Upper lobe of left lung (tissue), 6 donors: ENCODE results near the gene FBLN7. TPM values are rescaled to one million over a fixed set of nuclear protein-coding genes. Genes with fewer than 3 reads are reported as not detected.

Source experiments
- ATAC-seq, 2 donors: fragments of 200-7000 bp; cut with Tn5 transposase; one replicate each; pipeline ENCODE4 v1.9.1; 2022; ENCODE audit warnings: mild to moderate bottlenecking in 2 of 2, moderate library complexity in 2 of 2; ENCODE audit not compliant: low FRiP score in 2 of 2
- DNase-seq, 2 donors: peaks; one replicate each; pipeline ENCODE4 v3.0.0-alpha.2; 2019 to 2020
- H3K27ac ChIP-seq, 4 donors: fragments of 200-600 bp; sonication (generic); one replicate each; pipeline ENCODE4 v1.5.1; 2016 to 2019
- H3K27me3 ChIP-seq, 4 donors: fragments of 200-600 bp; sonication (generic); one replicate each; pipeline ENCODE4 v1.5.1; 2017 to 2019
- H3K36me3 ChIP-seq, 4 donors: fragments of 200-600 bp; sonication (generic); one replicate each; pipeline ENCODE4 v1.5.1; 2016 to 2019
- H3K4me1 ChIP-seq, 4 donors: fragments of 200-600 bp; sonication (generic); one replicate each; pipeline ENCODE4 v1.5.1; 2018 to 2019
- H3K4me3 ChIP-seq, 4 donors: fragments of 200-600 bp; sonication (generic); one replicate each; pipeline ENCODE4 v1.5.1; 2017 to 2019; ENCODE audit warnings: mild to moderate bottlenecking in 2 of 4, moderate library complexity in 1 of 4
- H3K9me3 ChIP-seq, 4 donors: fragments of 200-600 bp; sonication (generic); one replicate each; pipeline ENCODE4 v1.5.1; 2018 to 2019
- EP300 ChIP-seq, 4 donors: sonication (generic); formaldehyde crosslinking; IDR thresholded peaks; one replicate each; pipeline ENCODE4 v1.5.1; 2017; ENCODE audit warnings: antibody characterized with exemption in 4 of 4, control low read depth in 2 of 4
- POLR2A ChIP-seq, 4 donors: fragments of 450-650 bp; IDR thresholded peaks; one replicate each; pipeline ENCODE4 v1.5.1; 2016 to 2017; ENCODE audit warnings: antibody characterized with exemption in 4 of 4, mild to moderate bottlenecking in 2 of 4
- POLR2AphosphoS5 ChIP-seq, 2 donors: sonication (generic); formaldehyde crosslinking; IDR thresholded peaks; one replicate each; pipeline ENCODE4 v1.5.1; 2017; ENCODE audit warnings: antibody characterized with exemption in 2 of 2
- WGBS, 2 donors: methylation state at CpG; one replicate each; pipeline ENCODE4 v1.1.5; 2017 to 2018; 5-methylcytosine and 5-hydroxymethylcytosine counted together
- total RNA-seq, 6 donors: library from RNA; depleted of rRNA in 4 of 6; stranded (reverse); fragments of >200 nt in 4 of 6; gene quantifications; one replicate each; pipeline versions ENCODE4 v1.1.0 to v1.2.1, GENCODE V29; 2016 to 2021
- TF ChIP-seq, protein P1 (sequence below), 6 experiments: fragments of 450-650 bp in 4 of 6; fragments of 200-600 bp in 2 of 6; sonication (generic) in 2 of 6; IDR thresholded peaks; one replicate each; pipeline ENCODE4 v1.5.1; 2016 to 2019; ENCODE audit warnings: antibody characterized with exemption in 6 of 6
- donor health status: DM: no; HTN: no; CAD: no; lungs with moderate emphysema.
- donor health status: DM: no; HTN: yes; CAD: no; lungs with severe emphysema.

FBLN7 gene
- total RNA-seq, 6 donors from 2014 or later = 2.0 to 6.9 (median 4.0) TPM; not detected in 1

DNA sequence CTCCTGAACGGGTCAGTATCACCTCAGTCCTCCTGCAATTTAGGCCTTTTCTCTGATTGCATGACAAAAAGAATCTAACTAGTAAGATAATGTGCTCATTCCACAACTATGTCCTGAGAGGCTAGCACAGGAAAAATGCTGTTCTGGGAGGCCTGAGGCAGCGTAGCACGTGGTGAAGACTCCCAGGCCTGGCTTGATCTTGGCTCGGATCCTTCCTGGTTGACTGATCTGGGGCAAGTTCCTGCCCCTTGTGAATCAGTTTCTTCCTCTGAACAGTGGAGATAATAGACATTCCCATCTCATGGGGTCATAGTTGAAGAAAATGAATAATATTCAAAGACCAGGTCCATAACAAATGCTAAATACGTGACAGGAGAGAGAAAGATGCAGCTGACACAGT, 12.3 kb downstream of the FBLN7 start:
- H3K4me1 ChIP-seq = peaks cover under 1 to 2% (median 1%) of the 10 kb centered on the region in 4 donors
- no peaks in the 10 kb centered on the region for H3K27me3 ChIP-seq
- ATAC-seq (peak in 1 of 2 donors; percentile 84), DNase-seq (no peak)
- no peak overlapping the region for H3K4me3 ChIP-seq
- no peak for TF ChIP-seq POLR2A (IDR thresholded peaks at IDR 0.05)
- TF ChIP-seq, protein P1, sequence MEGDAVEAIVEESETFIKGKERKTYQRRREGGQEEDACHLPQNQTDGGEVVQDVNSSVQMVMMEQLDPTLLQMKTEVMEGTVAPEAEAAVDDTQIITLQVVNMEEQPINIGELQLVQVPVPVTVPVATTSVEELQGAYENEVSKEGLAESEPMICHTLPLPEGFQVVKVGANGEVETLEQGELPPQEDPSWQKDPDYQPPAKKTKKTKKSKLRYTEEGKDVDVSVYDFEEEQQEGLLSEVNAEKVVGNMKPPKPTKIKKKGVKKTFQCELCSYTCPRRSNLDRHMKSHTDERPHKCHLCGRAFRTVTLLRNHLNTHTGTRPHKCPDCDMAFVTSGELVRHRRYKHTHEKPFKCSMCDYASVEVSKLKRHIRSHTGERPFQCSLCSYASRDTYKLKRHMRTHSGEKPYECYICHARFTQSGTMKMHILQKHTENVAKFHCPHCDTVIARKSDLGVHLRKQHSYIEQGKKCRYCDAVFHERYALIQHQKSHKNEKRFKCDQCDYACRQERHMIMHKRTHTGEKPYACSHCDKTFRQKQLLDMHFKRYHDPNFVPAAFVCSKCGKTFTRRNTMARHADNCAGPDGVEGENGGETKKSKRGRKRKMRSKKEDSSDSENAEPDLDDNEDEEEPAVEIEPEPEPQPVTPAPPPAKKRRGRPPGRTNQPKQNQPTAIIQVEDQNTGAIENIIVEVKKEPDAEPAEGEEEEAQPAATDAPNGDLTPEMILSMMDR (IDR thresholded peaks at IDR 0.05) = no peak
- no peak for TF ChIP-seq POLR2AphosphoS5 (IDR thresholded peaks at IDR 0.05)
- TF ChIP-seq EP300 (IDR thresholded peaks at IDR 0.05) = no peak
- no peaks in the 10 kb centered on the region for H3K36me3 ChIP-seq
- H3K27ac ChIP-seq = no peak overlapping the region
- H3K9me3 ChIP-seq = no peaks in the 10 kb centered on the region
- WGBS, 2 donors = 68 to 77% methylated on average over 5 of the region's 5 CpGs

DNA sequence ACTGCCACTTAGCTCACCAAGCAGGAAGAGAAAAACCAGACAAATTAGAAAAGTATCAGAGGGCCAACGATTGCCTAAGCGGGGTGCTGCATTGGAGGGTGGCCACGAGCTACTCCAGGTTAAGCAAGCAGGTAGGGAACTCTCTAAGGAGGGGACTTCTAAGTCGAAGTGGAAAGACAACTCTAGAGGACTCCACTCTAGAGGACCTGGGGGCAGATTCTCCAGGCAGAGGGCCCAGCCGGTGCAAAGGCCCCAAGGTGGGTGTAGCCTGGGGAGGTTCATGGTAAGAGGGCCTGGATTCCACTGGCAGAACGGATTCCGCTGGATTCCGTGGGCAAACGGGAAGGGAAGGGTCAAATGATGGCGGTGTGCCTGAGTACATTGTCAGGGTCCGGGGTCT, 12.7 kb downstream of the FBLN7 start:
- DNase-seq (no peak), ATAC-seq (no peak)

DNA sequence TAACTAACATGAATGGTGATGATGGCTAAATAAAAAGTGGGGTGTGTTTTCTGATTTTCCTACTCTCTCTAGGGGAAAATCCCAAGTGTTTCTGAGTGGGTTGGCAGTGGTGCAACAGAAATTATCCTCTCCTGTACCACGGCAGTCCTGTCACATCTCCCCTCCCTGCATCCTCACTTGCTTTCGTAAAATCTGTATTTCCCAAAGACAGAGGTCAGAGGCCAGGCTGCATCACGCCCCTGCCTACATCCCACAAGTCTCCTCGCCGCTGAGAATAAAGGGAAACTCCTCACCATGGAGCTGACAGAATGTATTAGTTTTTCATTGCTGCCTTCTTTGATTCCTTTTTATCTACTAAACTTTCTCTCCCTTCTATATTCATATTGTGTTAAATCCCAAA, 13.1 kb downstream of the FBLN7 start:
- no peak for ATAC-seq
- no peak overlapping the region for H3K4me3 ChIP-seq
- DNase-seq = no peak

More for the DNA sequence above, 12.7 kb downstream of the FBLN7 start:
- no peak overlapping the region for H3K27ac ChIP-seq
- H3K4me3 ChIP-seq = no peak overlapping the region
- TF ChIP-seq EP300 (IDR thresholded peaks at IDR 0.05) = no peak
- TF ChIP-seq POLR2A (IDR thresholded peaks at IDR 0.05) = no peak
- TF ChIP-seq POLR2AphosphoS5 (IDR thresholded peaks at IDR 0.05) = no peak
- TF ChIP-seq, protein P1 (IDR thresholded peaks at IDR 0.05) = no peak
- peaks cover 4 to 6% (median 5%) of the 10 kb centered on the region in 4 donors for H3K4me1 ChIP-seq
- no peaks in the 10 kb centered on the region for H3K36me3 ChIP-seq
- H3K27me3 ChIP-seq = no peaks in the 10 kb centered on the region
- WGBS, 2 donors = 83 to 85% methylated on average over 11 of the region's 11 CpGs
- H3K9me3 ChIP-seq = no peaks in the 10 kb centered on the region

DNA sequence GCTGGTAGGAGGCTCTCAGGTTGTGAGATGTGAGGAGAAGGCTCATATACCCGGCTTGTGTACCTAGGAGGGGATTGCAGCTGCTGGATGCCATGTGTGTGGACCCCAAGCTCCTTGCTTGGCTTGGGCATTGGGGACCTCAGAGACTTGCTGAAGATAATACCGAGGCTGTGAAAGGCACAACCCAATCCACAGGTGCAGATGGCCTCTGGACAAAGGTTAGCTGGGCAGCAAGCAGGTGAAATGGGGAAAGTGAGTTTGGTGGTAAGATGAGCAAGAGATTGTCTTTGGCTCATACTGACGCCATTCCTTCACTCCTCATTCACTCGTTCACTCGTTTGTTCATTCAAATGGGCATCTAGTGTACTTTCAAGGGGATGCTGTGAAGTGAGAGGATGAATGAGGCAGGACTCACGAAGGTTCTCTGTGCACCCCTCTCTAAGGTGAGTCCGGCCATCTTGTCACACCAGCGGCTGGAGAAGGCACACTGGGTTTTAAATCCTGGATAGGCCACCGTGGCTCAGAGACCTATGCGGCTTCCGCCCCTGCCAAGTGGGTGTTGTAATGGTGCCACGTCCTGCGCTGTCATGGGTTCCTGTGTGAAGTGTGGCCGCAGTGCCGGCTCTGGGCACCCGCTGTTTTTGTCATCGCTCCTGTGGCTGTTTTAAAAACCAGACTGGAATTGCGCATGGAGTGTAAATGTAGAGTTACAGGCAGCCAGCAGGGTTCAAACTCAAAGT, 13.7 kb downstream of the FBLN7 start:
- no peak for DNase-seq
- Histone ChIP-seq H3K27me3 (no peaks in the 10 kb centered on the region), H3K4me3 (no peak overlapping the region), H3K4me1 (peaks cover 4 to 6% (median 5%) of the 10 kb centered on the region in 4 donors), H3K9me3 (no peaks in the 10 kb centered on the region), H3K36me3 (no peaks in the 10 kb centered on the region), H3K27ac (no peak overlapping the region)
- ATAC-seq = no peak
- 93 to 94% methylated on average over 18 of the region's 18 CpGs for WGBS, 2 donors
- TF ChIP-seq, protein P1 (IDR thresholded peaks at IDR 0.05) = no peak
- TF ChIP-seq EP300 (IDR thresholded peaks at IDR 0.05) (no peak), POLR2AphosphoS5 (IDR thresholded peaks at IDR 0.05) (no peak), POLR2A (IDR thresholded peaks at IDR 0.05) (no peak)

More for the DNA sequence above, 13.1 kb downstream of the FBLN7 start:
- WGBS, 2 donors = 84 to 92% methylated on average over 5 of the region's 5 CpGs
- Histone ChIP-seq H3K36me3 (no peaks in the 10 kb centered on the region), H3K27ac (no peak overlapping the region), H3K27me3 (no peaks in the 10 kb centered on the region), H3K4me1 (peaks cover 4 to 6% (median 5%) of the 10 kb centered on the region in 4 donors), H3K9me3 (no peaks in the 10 kb centered on the region)
- TF ChIP-seq POLR2A (IDR thresholded peaks at IDR 0.05) (no peak), POLR2AphosphoS5 (IDR thresholded peaks at IDR 0.05) (no peak), EP300 (IDR thresholded peaks at IDR 0.05) (no peak)
- TF ChIP-seq, protein P1 (IDR thresholded peaks at IDR 0.05) = no peak
